Stimulated activated CD8-positive, alpha-beta memory T cell treated with anti-CD3 and anti-CD28 coated beads, Interleukin-7, amount 100 ng/mL, for 48 hours (primary cell): ENCODE data around the gene PRND.
"Not testable (repeated sequence)": the region's sequence is repeated elsewhere in the genome, so short reads cannot be mapped to it uniquely, and the experiment has no call there.

Source experiments
- DNase-seq, 2 donors: peaks; one replicate each; pipeline ENCODE4 v3.0.0-alpha.2; 2020; ENCODE audit warnings: low read depth in 1 of 2; ENCODE audit errors: extremely low read depth in 1 of 2

PRND gene

GRCh38 chr20:4721719-4722118 is at the start of gene PRND:
Gene PRND (plus strand): TSS chr20:4721909. CDS start chr20:4724552, 2,643 bp downstream.
- no peak for DNase-seq

GRCh38 chr20:4672948-4673347 is 48.8 kb upstream of the PRND start:
- DNase-seq: no peak

GRCh38 chr20:4673371-4674001 is 48.2 kb upstream of the PRND start:
- DNase-seq: no peak

GRCh38 chr20:4674672-4675071 is 47.0 kb upstream of the PRND start:
- DNase-seq: no peak

GRCh38 chr20:4677846-4678245 is 43.9 kb upstream of the PRND start:
- no peak for DNase-seq

- DNase-seq: no peak
Observed at GRCh38 chr20:4681401-4681800, 40.3 kb upstream of the PRND start.

- no peak for DNase-seq
Observed at GRCh38 chr20:4681991-4682401, 39.7 kb upstream of the PRND start.

GRCh38 chr20:4682682-4683081 is 39.0 kb upstream of the PRND start:
- DNase-seq: no peak

- DNase-seq: no peak
Observed at GRCh38 chr20:4683261-4683660, 38.4 kb upstream of the PRND start.

- no peak for DNase-seq
Observed at GRCh38 chr20:4684837-4685413, 36.8 kb upstream of the PRND start.

GRCh38 chr20:4685923-4686221 is 35.8 kb upstream of the PRND start:
- no peak for DNase-seq

GRCh38 chr20:4688305-4688704 is 33.4 kb upstream of the PRND start:
- no peak for DNase-seq

GRCh38 chr20:4689220-4689619 is 32.5 kb upstream of the PRND start:
- no peak for DNase-seq

- no peak for DNase-seq
Observed at GRCh38 chr20:4691753-4692152, 30.0 kb upstream of the PRND start.

GRCh38 chr20:4694076-4694475 is 27.6 kb upstream of the PRND start:
- no peak for DNase-seq

- no peak for DNase-seq
Observed at GRCh38 chr20:4697189-4697830, 24.4 kb upstream of the PRND start.

- DNase-seq: no peak
Observed at GRCh38 chr20:4697831-4698221, 23.9 kb upstream of the PRND start.

GRCh38 chr20:4699216-4699615 is 22.5 kb upstream of the PRND start:
- no peak for DNase-seq

GRCh38 chr20:4699957-4700356 is 21.8 kb upstream of the PRND start:
- no peak for DNase-seq

GRCh38 chr20:4702562-4703280 is 19.0 kb upstream of the PRND start:
- no peak for DNase-seq

GRCh38 chr20:4703281-4703676 is 18.4 kb upstream of the PRND start:
- DNase-seq: no peak

- DNase-seq: not testable (repeated sequence)
Observed at GRCh38 chr20:4706941-4707340, 14.8 kb upstream of the PRND start.
